Neutrophil (primary cell): ENCODE measurements around the gene KMT2D.

Source experiments
- H3K27ac ChIP-seq: fragments of 200-600 bp; sonication (generic); 2 replicates; pipeline ENCODE4 v1.5.1; 2016; ENCODE audit warnings: mild to moderate bottlenecking, moderate library complexity
- H3K27me3 ChIP-seq: fragments of 200-600 bp; sonication (generic); 2 replicates; pipeline ENCODE4 v1.6.0; 2016; ENCODE audit warnings: mild to moderate bottlenecking
- H3K36me3 ChIP-seq: fragments of 200-600 bp; sonication (generic); 2 replicates; pipeline ENCODE4 v1.5.1; 2017
- H3K4me1 ChIP-seq, 2 experiments: fragments of 200-600 bp in 1 of 2; sonication (generic) in 1 of 2; 1 replicate in 1 of 2; 2 replicates in 1 of 2; pipeline versions ENCODE4 v1.5.1 to v1.6.1; 2013 to 2016; ENCODE audit warnings: low read depth in 1 of 2, low read length in 1 of 2, mild to moderate bottlenecking in 1 of 2, moderate library complexity in 1 of 2; ENCODE audit not compliant: control insufficient read depth in 1 of 2, insufficient read depth in 1 of 2
- H3K4me3 ChIP-seq, 2 experiments: fragments of 200-600 bp in 1 of 2; sonication (generic) in 1 of 2; 1 replicate in 1 of 2; 2 replicates in 1 of 2; pipeline ENCODE4 v1.5.1; 2013 to 2016; ENCODE audit warnings: low read depth in 1 of 2, low read length in 1 of 2, mild to moderate bottlenecking in 1 of 2, moderate library complexity in 1 of 2
- H3K9me3 ChIP-seq: fragments of 200-600 bp; sonication (generic); 2 replicates; pipeline ENCODE4 v1.5.1; 2016
- TF ChIP-seq, protein P1 (sequence below): fragments of 200-600 bp; sonication (generic); IDR thresholded peaks from 2 replicates; pipeline ENCODE4 v1.5.1; 2016; ENCODE audit warnings: antibody characterized with exemption

Gene KMT2D

DNA sequence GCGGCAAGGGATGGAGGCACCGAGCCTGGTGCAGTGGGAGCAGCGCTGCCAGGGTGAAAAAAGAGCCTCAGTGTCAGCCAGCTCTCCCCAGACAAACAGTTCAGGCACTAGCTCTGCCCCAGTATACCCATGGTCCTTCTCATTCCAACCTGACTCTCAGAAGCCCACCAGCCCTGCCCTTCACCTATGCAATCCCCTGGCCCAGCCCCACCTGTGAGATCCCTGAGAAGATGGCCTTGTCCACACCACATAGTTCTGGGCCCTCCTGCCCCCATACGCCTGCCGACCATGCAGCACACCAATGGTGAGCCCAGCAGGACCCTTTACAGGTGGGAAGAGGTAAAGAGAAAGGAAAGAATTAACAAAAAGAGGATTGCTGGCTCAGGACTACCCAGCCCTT, 6.5 kb downstream of the KMT2D start:
- TF ChIP-seq, protein P1, sequence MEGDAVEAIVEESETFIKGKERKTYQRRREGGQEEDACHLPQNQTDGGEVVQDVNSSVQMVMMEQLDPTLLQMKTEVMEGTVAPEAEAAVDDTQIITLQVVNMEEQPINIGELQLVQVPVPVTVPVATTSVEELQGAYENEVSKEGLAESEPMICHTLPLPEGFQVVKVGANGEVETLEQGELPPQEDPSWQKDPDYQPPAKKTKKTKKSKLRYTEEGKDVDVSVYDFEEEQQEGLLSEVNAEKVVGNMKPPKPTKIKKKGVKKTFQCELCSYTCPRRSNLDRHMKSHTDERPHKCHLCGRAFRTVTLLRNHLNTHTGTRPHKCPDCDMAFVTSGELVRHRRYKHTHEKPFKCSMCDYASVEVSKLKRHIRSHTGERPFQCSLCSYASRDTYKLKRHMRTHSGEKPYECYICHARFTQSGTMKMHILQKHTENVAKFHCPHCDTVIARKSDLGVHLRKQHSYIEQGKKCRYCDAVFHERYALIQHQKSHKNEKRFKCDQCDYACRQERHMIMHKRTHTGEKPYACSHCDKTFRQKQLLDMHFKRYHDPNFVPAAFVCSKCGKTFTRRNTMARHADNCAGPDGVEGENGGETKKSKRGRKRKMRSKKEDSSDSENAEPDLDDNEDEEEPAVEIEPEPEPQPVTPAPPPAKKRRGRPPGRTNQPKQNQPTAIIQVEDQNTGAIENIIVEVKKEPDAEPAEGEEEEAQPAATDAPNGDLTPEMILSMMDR, result no peak
- Histone ChIP-seq H3K4me1 (peaks cover 40 to 45% of the 10 kb centered on the region in 2 experiments), H3K4me3 (no peak overlapping the region), H3K9me3 (no peaks in the 10 kb centered on the region), H3K27me3 (no peaks in the 10 kb centered on the region), H3K36me3 (peaks cover 62% of the 10 kb centered on the region), H3K27ac (no peak overlapping the region)

DNA sequence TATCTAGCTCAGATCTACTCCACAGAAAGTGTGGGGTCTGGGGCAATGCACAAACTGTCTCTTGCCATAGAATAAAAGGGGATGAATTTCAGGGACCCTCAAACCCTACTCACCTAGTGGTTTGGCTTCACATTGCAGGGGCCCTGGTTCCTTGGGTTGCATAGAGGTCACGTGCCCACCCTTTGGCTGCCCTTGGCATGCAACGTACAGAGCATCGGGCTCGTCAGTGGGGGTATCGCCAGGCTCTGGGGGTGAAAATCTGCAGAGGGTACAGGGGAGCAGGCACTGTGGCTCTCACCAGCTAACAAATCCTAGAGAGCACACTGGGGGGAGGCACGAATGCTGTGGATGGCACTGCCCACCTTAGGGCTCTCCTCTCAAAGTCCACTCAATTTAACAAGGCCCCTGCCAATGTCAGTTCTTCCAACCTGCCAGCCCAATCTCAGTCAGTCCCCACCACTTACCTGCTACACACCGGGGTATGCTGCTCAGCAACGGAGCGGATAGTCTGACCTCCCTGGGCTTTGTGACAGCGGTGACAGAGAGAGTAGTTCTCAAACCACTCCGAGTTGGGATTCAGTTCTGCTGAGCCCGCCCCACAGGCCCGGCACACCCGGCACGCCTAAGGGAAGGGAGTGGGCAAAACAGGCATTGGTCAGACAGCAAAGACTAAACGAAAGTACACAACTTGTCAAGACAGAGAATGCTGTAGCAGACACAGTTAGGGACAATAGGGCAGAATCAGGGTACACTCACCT, 8.0 kb downstream of the KMT2D start:
- Histone ChIP-seq H3K4me1 (peaks cover 27 to 31% of the 10 kb centered on the region in 2 experiments), H3K27me3 (no peaks in the 10 kb centered on the region), H3K36me3 (peaks cover 76% of the 10 kb centered on the region), H3K9me3 (no peaks in the 10 kb centered on the region), H3K4me3 (no peak overlapping the region), H3K27ac (no peak overlapping the region)
- TF ChIP-seq, protein P1, result no peak

DNA sequence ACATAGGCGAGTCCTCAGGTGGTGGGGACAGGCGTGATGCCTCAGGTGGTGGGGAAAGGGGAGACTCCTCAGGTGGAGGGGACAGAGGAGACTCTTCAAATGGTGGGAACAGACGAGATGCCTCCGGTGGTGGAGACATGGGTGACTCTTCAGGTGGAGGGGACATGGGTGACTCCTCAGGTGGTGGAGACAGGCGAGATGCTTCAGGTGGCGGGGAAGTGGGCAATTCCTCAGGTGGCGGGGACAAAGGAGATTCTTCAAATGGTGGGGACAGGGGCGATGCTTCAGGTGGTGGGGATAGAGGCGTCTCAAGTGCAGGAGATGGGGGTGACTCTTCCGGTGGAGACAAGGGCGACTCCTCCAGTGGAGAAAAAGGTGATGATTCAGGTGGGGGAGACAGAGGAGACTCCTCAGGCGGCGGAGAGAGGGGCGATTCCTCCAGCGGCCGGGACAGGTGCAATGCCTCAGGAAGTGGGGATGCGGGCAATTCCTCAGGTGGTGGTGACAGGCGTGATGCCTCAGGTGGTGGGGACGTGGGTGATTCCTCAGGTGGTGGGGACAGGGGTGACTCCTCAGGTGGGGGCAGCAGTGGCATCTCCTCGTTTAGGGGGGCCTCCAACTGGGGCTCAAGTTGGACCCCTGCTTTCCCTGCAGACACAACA, 8.7 kb downstream of the KMT2D start:
- Histone ChIP-seq H3K27me3 (no peaks in the 10 kb centered on the region), H3K4me1 (peaks cover 19 to 23% of the 10 kb centered on the region in 2 experiments), H3K27ac (no peak overlapping the region), H3K4me3 (no peak overlapping the region), H3K36me3 (peaks cover 83% of the 10 kb centered on the region), H3K9me3 (no peaks in the 10 kb centered on the region)
- TF ChIP-seq, protein P1, result no peak

DNA sequence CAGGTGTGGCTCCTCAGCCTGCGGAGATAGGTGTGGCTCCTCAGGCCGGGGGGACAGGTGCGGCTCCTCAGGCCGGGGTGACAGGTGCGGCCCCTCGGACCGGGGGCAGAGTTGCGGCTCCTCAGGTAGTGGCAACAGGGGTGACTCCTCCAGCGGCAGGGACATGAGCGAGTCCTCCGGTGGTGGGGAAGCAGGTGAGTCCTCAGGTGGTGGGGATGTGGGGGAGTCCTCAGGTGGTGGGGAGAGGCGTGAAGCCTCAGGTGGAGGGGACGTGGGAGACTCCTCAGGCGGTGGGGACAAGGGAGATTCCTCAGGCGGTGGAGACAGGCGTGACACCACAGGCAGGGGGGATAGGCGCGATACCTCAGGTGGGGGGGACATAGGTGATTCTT, 9.2 kb downstream of the KMT2D start:
- Histone ChIP-seq H3K9me3 (no peaks in the 10 kb centered on the region), H3K27me3 (no peaks in the 10 kb centered on the region), H3K4me3 (no peak overlapping the region), H3K27ac (no peak overlapping the region), H3K36me3 (peaks cover 89% of the 10 kb centered on the region), H3K4me1 (peaks cover 14 to 18% of the 10 kb centered on the region in 2 experiments)
- TF ChIP-seq, protein P1, result no peak

GRCh38 chr12:49050507-49051372, 9.9 kb downstream of the KMT2D start:
- Histone ChIP-seq H3K4me3 (no peak overlapping the region), H3K9me3 (no peaks in the 10 kb centered on the region), H3K36me3 (peaks cover 95% of the 10 kb centered on the region), H3K27ac (no peak overlapping the region), H3K27me3 (no peaks in the 10 kb centered on the region), H3K4me1 (peaks cover 8 to 12% of the 10 kb centered on the region in 2 experiments)
- TF ChIP-seq, protein P1, result no peak
